Measurements from ENCODE around the gene TRPM4.
A peak's percentile ranks its signal among the peaks of the same experiment; 100 is the strongest.
"Not testable (repeated sequence)": the region's sequence is repeated elsewhere in the genome, so short reads cannot be mapped to it uniquely, and the experiment has no call there.

TRPM4 gene

DNA sequence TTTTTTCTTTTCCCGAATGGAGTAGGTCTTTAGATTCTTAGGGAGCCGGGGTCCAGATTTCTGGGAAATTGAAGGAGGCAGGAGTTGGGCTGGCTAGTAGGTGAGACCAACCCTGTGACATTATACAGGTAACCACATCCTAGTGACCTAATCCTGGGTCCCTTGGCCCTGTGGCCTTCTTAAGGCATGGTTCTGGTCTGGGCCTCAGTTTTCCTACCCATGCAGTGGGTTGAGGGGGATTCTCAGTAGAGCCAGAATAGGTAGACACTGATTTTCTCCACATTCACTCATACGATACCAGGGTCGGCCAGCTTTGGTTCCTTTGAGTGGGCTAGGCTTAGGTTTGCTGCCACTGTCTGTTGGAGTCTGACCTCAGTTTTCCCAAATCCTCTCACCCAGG lies 31.0 kb upstream of the TRPM4 start:
- DNase-seq (ENCODE audit: low spot score), result no peak
- no peak for FAIRE-seq

DNA sequence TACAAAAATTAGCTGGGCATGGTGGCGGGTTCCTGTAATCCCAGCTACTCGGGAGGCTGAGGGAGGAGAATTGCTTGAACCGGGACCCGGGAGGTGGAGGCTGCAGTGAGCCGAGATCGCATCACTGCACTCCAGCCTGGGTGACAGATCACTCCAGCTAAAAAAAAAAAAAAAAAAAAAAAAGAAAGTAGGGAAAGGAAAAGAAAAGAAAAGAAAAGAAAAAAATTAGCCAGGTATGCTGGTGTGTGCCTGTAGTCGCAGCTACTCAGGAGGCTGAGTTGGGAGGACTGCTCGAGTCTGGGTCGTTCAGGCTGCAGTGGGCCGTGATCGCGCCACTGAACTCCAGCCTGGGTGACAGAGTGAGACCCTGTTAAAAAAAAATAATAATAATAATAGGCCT lies 30.4 kb upstream of the TRPM4 start:
- not testable (repeated sequence) for DNase-seq (ENCODE audit: low spot score); FAIRE-seq

DNA sequence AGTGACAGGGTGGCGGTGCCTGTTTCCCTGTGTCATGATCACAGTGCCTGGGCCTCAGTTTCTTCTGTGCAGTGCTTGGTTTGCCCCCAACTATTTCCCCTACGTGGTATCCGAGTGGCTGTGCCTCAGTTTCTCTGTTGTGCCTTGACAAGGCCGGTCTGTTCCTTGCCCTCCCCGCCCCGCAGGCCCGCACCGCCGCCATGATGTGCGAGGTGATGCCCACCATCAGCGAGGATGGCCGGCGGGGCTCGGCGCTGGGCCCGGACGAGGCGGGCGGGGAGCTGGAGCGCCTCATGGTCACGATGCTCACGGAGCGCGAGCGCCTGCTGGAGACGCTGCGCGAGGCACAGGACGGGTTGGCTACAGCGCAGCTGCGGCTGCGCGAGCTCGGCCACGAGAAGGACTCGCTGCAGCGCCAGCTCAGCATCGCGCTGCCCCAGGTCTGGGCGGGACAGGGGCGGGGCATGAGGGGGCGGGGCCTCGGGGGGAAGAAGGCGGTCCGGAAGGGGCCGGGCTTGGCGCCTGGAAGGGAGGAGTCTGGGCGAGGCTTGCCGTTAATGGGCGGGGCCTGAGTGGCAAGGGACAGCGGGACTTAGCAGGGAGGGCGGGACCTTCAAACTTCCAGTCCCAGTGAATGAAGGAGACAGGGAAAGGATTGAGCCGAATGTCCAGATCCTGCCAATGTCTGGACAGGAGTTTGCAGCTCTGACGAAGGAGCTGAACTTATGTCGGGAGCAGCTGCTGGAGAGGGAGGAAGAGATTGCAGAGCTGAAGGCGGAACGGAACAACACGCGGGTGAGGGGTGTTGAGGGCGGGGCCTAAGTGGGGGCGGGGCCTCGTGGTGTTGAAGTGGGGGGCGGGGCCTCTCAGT lies 29.7 kb upstream of the TRPM4 start:
- FAIRE-seq, result no peak
- peak; percentile 83 for DNase-seq (ENCODE audit: low spot score)

DNA sequence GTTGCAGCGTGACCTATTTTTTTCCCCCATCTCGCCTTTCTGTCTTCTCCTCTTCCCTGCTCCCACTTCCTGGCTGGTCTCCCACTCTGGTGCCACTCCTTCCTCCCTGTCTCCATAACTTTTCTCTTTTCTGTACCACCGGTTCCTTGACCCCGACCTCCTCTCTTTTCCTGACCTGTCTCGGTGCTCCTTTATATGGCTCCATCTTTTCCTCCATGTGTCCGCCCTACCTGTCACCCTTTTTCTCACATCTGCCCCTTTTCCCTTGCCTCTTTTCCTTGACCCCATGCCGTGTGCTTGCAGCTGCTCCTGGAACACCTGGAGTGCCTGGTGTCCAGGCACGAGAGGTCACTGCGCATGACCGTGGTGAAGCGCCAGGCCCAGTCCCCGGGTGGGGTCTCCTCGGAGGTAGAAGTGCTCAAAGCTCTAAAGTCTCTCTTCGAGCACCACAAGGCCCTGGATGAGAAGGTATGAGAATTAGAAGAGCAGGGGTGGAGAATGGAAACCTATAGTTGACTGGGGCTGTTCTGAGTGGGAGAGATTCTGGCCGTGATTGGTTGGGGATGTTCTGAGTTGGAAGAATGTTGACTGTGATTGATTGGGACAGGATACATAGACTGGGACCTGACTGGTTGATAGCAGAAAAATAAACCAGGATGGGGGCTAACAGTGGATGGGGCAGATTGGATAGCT lies 28.9 kb upstream of the TRPM4 start:
- DNase-seq (ENCODE audit: low spot score) (no peak), FAIRE-seq (no peak)

DNA sequence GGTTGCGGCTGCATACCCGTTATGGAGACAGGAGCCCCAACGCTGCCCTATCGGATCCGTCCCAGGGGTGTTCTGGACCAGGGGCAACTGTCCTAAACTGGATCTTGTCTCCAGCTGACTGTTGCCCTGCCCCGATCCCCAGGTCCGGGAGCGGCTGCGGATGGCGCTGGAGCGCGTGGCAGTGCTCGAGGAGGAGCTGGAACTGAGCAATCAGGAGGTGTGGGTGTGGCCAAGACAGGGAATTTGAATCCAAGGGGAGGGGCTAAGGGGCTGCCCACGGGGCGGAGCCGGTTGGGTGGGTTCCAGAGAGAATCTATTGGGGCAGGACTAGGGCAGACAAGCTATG lies 28.4 kb upstream of the TRPM4 start:
- no peak for DNase-seq (ENCODE audit: low spot score)
- no peak for FAIRE-seq

DNA sequence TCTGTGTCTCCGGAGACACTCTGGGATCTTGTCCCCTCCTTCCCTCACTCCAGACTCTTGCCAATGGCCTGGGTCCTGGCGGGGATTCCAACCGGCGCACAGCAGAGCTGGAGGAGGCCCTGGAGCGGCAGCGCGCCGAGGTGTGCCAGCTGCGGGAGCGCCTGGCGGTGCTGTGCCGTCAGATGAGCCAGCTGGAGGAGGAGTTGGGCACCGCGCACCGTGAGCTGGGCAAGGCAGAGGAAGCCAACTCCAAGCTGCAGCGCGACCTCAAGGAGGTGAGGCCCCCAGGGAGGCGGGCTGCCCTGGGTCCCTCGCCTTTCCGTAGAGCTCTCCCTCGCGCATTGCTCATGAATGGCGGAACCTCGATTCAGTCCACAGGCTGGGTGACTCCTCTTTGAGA lies 27.3 kb upstream of the TRPM4 start:
- FAIRE-seq, result no peak
- DNase-seq (ENCODE audit: low spot score), result no peak

DNA sequence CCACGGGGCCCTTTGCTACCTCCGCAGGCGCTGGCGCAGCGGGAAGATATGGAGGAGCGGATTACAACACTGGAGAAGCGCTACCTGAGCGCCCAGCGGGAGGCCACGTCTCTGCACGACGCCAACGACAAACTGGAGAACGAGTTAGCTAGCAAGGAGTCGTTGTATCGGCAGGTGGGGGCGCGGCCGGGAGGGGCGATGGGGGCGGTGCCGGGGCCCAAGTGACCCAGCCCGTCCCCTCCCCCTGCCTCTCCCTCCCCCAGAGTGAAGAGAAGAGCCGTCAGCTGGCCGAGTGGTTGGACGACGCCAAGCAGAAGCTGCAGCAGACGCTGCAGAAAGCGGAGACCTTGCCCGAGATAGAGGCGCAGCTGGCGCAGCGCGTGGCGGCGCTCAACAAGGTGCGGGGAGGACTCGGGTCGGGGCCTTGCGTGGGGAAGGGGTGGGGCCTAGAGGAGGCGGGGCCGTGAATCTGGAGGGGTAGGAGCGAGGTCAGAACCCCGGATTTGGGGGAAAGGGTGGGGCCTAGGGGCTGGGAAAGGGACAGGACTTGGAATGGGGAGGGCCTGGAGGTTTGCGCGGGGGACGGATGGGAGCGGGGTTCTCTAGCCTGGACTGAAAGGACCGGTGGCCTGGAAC lies 24.5 kb upstream of the TRPM4 start:
- FAIRE-seq (no peak), DNase-seq (ENCODE audit: low spot score) (no peak)

DNA sequence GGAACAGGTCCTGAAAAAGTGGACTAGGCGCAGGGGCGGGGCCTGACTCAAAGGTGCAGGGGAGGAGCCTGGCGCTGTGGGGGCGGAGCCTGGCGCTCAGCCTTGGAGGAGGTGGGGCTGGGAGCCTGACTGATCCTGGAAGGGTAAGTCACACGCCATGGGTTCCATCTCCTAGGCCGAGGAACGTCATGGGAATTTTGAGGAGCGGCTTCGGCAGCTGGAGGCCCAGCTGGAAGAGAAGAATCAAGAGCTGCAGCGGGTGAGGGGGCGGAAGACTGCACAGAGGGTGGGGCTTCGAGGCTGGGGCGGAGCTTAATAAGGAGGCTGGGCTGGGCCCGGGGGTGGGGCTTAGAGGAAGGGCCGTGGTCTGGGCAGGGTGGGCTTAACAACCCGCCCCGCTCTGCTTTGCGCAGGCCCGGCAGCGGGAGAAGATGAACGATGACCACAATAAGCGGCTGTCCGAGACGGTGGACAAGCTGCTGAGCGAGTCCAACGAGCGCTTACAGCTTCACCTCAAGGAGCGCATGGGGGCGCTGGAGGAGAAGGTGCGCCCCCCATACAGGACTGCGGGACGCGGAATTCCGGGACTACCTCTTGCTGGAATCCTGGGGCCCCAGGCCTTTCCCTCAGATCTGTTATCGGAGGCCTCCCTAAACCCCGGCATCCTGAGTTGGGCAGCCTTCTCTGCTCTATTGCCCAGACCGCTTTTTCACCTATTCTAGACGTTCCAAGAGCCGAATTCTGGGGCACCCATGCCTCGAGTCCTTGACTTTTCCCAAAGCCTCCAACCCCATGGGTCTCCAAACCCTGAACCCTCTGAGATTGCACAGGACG lies 23.8 kb upstream of the TRPM4 start:
- FAIRE-seq (no peak), DNase-seq (ENCODE audit: low spot score) (no peak)

DNA sequence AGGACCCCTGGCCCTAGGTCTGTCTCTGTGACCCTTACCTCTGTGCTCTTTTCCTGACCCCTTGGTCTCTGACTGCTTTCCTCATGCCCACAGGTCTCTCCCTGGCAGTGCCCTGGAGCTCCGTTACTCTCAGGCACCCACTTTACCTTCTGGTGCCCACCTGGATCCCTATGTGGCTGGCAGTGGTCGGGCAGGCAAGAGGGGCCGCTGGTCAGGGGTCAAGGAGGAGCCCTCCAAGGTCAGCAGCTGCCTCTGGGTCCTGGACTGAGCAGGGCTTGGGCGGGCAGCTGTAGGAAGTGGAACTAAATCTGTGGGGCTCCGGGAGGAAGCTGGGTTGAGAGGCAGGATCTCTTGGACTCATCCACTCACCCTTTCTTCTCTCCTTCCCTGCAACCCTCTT lies 21.9 kb upstream of the TRPM4 start:
- FAIRE-seq (no peak), DNase-seq (ENCODE audit: low spot score) (no peak)

DNA sequence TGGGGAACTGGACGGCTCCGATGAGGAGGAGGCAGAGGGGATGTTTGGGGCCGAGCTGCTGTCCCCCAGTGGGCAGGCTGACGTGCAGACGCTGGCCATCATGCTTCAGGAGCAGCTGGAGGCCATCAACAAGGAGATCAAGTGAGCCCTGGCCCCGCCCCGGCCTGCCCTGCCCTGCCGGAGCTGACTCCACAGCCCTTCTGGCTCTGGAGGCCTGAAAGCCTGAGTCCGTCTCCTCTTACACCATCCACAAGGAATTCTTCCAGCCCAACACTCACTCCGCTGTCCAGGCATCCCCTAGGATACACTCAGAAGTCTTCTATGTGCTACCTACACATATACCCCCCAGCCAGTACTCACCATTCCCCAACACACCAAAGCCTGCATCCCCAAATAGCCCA lies 20.8 kb upstream of the TRPM4 start:
- DNase-seq (ENCODE audit: low spot score) (no peak), FAIRE-seq (no peak)

DNA sequence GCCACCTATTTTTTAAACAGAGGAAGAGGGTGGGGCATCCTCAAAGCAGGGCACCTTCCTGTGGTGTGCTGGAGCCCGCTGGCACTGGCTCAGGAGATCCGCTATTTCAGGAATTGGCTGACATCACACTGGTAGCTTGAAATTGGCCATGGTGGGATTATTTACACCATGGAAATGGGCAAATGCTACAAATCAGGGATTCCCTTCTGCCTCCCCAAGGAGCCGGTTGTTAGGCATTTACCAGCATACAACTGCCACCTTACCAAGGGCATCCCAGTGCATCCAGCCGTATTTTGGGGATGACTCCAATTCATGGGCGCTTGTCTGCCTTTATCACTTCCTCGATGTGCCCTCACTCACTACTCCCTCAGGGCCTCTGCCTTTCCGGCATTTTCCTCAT lies 16.6 kb upstream of the TRPM4 start:
- FAIRE-seq, result no peak
- DNase-seq (ENCODE audit: low spot score), result no peak

DNA sequence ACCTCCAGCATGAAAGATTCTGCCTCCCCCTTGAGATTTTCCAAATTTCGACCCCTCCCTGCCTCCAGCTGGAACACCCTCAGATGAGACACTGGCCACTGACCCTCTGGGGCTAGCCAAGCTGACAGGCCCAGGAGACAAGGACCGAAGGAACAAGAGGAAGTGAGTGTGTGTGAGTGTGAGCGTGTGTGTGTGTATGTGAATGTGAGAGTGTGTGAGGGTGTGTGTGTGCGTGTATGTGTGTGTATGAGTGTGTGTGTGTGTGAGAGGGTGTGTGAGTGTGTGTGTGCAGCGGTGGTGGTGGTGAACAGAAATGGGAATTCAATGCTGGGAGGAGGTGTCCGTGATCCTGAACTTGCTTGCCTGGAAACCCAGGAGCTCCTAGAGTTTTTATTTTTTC lies 16.2 kb upstream of the TRPM4 start:
- DNase-seq (ENCODE audit: low spot score) (no peak), FAIRE-seq (no peak)

DNA sequence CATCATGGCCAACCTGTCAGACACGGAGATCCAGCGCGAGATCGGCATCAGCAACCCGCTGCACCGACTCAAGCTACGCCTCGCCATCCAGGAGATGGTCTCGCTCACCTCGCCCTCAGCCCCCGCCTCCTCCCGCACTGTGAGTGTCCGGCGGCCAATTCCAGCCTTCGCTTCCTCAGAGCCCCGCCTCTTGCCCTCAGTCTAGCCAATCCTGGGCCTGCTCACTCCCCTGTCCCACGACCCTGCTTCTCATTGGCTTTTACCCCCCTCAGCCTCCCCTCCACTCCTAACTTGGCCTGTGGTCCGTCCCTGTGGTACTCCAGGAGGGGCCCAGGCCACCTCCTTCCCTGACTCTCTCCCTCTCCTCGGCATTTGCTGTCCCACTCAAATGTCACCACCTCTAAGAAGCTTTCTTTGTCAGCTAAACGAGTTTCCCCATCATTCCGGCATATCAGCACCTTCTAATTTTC lies 14.7 kb upstream of the TRPM4 start:
- DNase-seq (ENCODE audit: low spot score), result peak; percentile 52
- peak; percentile 43 for FAIRE-seq

DNA sequence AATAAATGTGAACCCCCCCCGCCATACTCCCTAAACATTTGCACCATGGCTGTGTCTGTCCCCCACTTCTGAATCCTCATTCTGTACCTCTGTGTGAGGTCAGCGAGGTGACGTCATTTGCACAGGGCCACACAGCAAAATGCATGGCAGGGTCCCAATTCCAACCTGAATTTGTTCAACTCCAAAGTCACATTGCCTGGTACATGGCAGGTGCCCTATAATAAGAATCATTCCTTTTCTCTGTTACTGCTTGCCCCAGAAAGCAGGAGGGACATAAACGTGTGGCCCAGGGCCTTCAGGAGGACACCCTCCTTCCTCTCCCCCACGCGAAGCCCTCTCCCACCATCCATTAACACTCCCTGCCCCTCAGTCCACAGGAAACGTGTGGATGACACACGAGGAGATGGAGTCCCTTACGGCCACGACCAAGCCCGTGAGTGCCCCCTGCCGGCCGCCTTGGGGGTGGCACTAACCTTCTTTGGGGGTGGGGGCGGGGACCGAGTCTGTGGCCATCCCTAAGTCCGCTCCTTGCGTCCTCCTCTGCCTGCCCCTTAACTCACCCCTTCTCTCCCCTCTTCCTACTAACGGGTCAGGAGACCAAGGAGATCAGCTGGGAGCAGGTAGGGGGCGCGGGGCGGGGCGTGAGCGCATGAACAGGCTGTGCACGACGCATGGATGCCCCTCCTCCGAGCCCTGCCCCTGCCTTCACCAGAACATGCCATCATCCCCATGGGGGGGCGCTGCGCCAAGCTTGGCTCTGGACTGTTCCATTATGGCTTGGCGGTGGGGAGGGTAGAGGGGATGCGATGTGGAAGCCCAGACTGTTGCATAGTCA lies 11.8 kb upstream of the TRPM4 start:
- DNase-seq (ENCODE audit: low spot score) (peak; percentile 12), FAIRE-seq (no peak)

DNA sequence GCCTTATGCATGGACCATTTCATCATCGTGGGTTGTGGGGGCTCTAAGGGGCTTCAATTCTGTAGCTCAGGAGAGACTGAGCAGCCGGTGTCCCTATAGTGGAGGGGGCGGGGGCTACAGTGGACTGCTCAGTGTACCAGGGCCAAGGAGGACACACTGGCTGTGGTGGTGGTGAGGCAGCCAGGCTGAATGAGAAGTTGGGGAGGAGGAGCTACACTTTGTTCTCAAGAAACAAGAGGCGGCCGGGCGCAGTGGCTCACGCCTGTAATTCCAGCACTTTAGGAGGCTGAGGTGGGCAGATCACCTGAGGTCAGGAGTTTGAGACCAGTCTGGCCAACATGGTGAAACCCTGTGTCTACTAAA lies 11.2 kb upstream of the TRPM4 start:
- FAIRE-seq; DNase-seq (ENCODE audit: low spot score): not testable (repeated sequence)

DNA sequence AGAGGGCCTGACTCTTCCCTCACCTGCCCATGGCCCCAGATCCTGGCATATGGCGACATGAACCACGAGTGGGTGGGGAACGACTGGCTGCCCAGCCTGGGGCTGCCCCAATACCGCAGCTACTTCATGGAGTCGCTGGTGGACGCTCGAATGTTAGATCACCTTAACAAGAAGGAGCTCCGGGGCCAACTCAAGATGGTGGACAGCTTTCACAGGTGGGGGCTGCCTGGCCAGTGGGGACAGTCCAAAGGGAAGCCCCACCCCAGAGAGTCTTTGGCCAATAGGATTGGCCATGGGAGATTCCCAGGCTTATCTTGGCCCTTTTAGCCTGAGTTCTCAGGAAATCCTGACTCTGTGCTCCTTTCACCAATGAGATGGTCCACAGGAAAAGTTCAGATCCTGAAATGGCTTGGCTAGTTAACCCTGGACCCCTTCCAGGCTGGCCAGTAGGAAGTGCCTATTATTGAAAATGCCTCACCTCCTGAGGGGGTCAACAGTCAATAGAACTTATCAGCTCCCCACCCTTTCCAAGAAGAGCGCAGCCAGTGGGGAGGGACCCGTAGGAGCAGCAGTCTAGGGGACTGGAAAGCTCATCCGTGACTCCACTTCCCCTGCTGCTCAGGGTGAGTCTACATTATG lies 9.4 kb upstream of the TRPM4 start:
- no peak for FAIRE-seq
- no peak for DNase-seq (ENCODE audit: low spot score)

DNA sequence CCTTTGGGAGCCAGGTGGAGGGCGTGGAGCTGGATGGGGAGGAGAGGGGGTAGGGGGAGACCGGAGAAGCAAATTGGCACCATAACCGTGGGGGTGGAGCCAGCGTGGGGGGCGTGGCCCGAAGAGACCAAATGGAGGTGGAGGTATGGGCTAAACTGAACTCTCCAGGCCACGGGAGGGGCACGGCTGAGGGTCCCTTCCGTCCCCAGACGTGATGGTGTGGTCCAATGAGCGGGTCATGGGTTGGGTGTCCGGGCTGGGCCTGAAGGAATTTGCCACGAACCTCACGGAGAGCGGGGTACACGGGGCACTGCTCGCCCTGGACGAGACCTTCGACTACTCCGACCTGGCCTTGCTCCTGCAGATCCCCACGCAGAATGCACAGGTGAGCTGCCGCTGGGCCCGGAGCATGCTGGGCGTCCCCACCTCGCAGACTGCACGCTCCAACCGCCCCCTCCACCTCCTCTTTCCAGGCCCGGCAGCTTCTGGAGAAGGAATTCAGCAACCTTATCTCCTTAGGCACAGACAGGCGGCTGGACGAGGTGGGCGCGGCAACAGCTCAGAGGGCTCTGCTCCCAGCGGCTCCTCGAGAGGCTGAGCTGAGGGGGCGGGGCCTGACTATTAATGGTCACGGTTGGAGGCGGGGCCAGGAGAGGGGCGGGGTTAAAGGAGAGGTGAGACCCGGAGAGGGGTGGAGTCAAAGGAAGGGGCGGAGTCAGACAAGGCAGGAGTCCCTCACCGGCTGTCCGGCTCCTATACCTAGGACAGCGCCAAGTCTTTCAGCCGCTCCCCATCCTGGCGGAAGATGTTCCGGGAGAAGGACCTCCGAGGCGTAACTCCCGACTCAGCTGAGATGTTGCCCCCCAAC lies 8.6 kb upstream of the TRPM4 start:
- FAIRE-seq (peak; percentile 65), DNase-seq (ENCODE audit: low spot score) (peak; percentile 88)

DNA sequence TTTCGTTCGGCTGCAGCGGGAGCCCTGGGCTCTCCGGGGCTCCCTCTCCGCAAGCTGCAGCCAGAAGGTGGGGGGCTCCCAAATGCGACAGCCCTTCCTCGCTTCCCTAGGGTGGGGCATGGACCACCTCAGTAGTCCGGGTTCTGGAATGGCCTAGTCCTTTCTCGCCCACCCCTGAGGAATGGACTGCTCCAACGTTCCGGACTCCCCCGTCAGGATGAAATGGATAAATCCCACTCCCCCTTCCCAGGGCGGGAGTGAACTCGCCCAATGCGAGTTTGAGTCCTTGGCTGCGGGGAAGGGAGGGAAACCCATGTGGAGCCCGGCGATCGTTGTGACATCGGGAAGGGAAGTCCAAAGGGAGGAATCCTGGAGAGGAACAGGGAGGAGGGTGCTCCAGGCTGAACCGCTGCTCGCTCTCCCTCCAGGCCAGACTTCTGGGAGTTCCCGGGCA lies 7.9 kb upstream of the TRPM4 start:
- FAIRE-seq, result no peak
- peak; percentile 38 for DNase-seq (ENCODE audit: low spot score)

All from RCC 7860 (cell line).